Measurements from ENCODE around the gene C6orf118.

C6orf118 gene

GRCh38 chr6:165308926-165309731, at the start of gene C6orf118:
TSS of gene C6orf118 (minus strand) at chr6:165309605. CDS start at chr6:165309586, 19 bp downstream.
- H3K9ac ChIP-seq (ENCODE audit: low read length) = no peak within 1 kb of the TSS

GRCh38 chr6:165345700-165346099, 36.3 kb upstream of the C6orf118 start:
- no peaks in the 10 kb centered on the region for H3K27me3 ChIP-seq (replicated peaks; ENCODE audit: insufficient read depth, low read length)
- no peaks in the 10 kb centered on the region for H3K36me3 ChIP-seq (replicated peaks; ENCODE audit: insufficient read depth, low read length)
- DNase-seq = no peak
- H3K4me1 ChIP-seq (ENCODE audit: low read length) = no peaks in the 10 kb centered on the region
- no peak overlapping the region for H3K27ac ChIP-seq (ENCODE audit: low read length)
- H3K9me3 ChIP-seq (replicated peaks; ENCODE audit: insufficient read depth, low read length) = no peaks in the 10 kb centered on the region
- no peaks in the 10 kb centered on the region for H3K9me2 ChIP-seq (replicated peaks; ENCODE audit: insufficient read depth, low read length)
- no peak overlapping the region for H3K4me3 ChIP-seq (ENCODE audit: low read length)
- no peak overlapping the region for H3K4me2 ChIP-seq (ENCODE audit: low read depth, low read length)
- no peaks in the 10 kb centered on the region for H3K79me2 ChIP-seq (ENCODE audit: low read length)
- no peak for TF ChIP-seq EZH2 (optimal IDR thresholded peaks at IDR 0.05; ENCODE audit: low read depth, low read length)
- H3K9ac ChIP-seq (ENCODE audit: low read length) = no peak overlapping the region
- no peaks in the 10 kb centered on the region for H3F3A ChIP-seq (ENCODE audit: insufficient read depth, low read length)
- H4K20me1 ChIP-seq (ENCODE audit: insufficient read depth, low read length) = no peaks in the 10 kb centered on the region
- H2AFZ ChIP-seq (ENCODE audit: low read length) = no peak overlapping the region

More at GRCh38 chr6:165308926-165309731, at the start of gene C6orf118:
- H3K4me3 ChIP-seq (ENCODE audit: low read length) = no peak within 1 kb of the TSS
- no peaks in the 10 kb centered on the region for H3K9me3 ChIP-seq (replicated peaks; ENCODE audit: insufficient read depth, low read length)
- no peak within 1 kb of the TSS for H3K27ac ChIP-seq (ENCODE audit: low read length)
- no peaks in the 10 kb centered on the region for H3K9me2 ChIP-seq (replicated peaks; ENCODE audit: insufficient read depth, low read length)
- H3K79me2 ChIP-seq (ENCODE audit: low read length) = no peaks in the 10 kb centered on the region
- DNase-seq = no peak
- no peaks in the 10 kb centered on the region for H3K4me1 ChIP-seq (ENCODE audit: low read length)
- H3F3A ChIP-seq (ENCODE audit: insufficient read depth, low read length) = no peaks in the 10 kb centered on the region
- no peaks in the 10 kb centered on the region for H3K36me3 ChIP-seq (replicated peaks; ENCODE audit: insufficient read depth, low read length)
- no peak within 1 kb of the TSS for H2AFZ ChIP-seq (ENCODE audit: low read length)
- no peak within 1 kb of the TSS for H3K4me2 ChIP-seq (ENCODE audit: low read depth, low read length)
- no peaks in the 10 kb centered on the region for H4K20me1 ChIP-seq (ENCODE audit: insufficient read depth, low read length)
- TF ChIP-seq EZH2phosphoT487 (IDR thresholded peaks at IDR 0.05; ENCODE audit: low read length) = no peak
- H3K27me3 ChIP-seq (replicated peaks; ENCODE audit: insufficient read depth, low read length) = no peaks in the 10 kb centered on the region

DNA sequence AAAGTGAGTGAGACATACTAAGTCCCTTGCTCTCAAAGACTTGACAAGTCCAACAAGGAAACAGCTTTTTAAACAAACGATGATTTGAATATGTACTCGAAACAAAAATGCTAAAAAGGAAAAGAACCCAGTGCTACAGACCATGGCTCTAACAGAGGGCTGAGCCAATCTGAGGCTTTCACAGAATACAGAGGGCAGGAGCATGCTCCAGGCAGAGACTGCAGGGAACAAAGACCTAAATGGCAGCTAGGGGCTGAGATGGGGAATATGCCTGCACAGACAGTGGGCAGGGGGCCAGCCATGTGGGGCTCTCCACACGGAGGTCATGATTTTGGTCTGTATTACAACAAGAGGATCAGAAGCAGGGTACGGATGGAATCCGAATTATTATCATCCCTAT, 31.1 kb upstream of the C6orf118 start:
- H3K27ac ChIP-seq (ENCODE audit: low read length) = no peak overlapping the region
- H3K9me3 ChIP-seq (replicated peaks; ENCODE audit: insufficient read depth, low read length) = no peaks in the 10 kb centered on the region
- H3K4me1 ChIP-seq (ENCODE audit: low read length) = no peaks in the 10 kb centered on the region

DNA sequence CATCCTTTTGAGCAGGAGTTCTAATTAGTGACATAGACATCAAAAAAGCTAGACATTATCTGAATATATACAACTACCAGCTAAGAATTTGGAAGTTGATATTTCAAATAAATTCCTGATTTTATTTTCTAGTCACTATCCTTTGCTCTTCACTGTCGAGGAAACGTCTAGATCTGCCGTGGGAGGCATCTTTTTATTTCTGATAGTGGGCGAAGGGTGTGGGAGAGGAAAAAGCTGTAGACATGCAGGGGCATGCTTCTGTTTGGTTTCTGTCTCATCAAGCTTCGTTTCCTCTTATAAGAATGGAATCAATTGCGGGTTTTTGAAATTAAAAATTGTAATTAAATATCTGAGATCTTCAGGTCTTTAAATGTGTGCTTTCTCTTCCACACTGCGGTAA, 16.2 kb upstream of the C6orf118 start:
- H3K9me2 ChIP-seq (replicated peaks; ENCODE audit: insufficient read depth, low read length) = no peaks in the 10 kb centered on the region
- H3K4me3 ChIP-seq (ENCODE audit: low read length) = no peak overlapping the region
- H3K9me3 ChIP-seq (replicated peaks; ENCODE audit: insufficient read depth, low read length) = no peaks in the 10 kb centered on the region
- H3K4me2 ChIP-seq (ENCODE audit: low read depth, low read length) = no peak overlapping the region
- H3K36me3 ChIP-seq (replicated peaks; ENCODE audit: insufficient read depth, low read length) = no peaks in the 10 kb centered on the region
- TF ChIP-seq EZH2 (optimal IDR thresholded peaks at IDR 0.05; ENCODE audit: low read depth, low read length) = no peak
- no peak for TF ChIP-seq CTCF (IDR thresholded peaks at IDR 0.05; ENCODE audit: low read length)
- TF ChIP-seq EZH2phosphoT487 (IDR thresholded peaks at IDR 0.05; ENCODE audit: low read length) = no peak
- no peaks in the 10 kb centered on the region for H3K27me3 ChIP-seq (replicated peaks; ENCODE audit: insufficient read depth, low read length)
- no peak overlapping the region for H2AFZ ChIP-seq (ENCODE audit: low read length)
- no peaks in the 10 kb centered on the region for H3F3A ChIP-seq (ENCODE audit: insufficient read depth, low read length)
- H3K4me1 ChIP-seq (ENCODE audit: low read length) = no peaks in the 10 kb centered on the region
- DNase-seq = no peak
- no peaks in the 10 kb centered on the region for H3K79me2 ChIP-seq (ENCODE audit: low read length)
- H3K9ac ChIP-seq (ENCODE audit: low read length) = no peak overlapping the region
- no peaks in the 10 kb centered on the region for H4K20me1 ChIP-seq (ENCODE audit: insufficient read depth, low read length)
- H3K27ac ChIP-seq (ENCODE audit: low read length) = no peak overlapping the region

More for the DNA sequence above, 31.1 kb upstream of the C6orf118 start:
- no peak overlapping the region for H2AFZ ChIP-seq (ENCODE audit: low read length)
- no peaks in the 10 kb centered on the region for H3K27me3 ChIP-seq (replicated peaks; ENCODE audit: insufficient read depth, low read length)
- no peaks in the 10 kb centered on the region for H3K9me2 ChIP-seq (replicated peaks; ENCODE audit: insufficient read depth, low read length)
- no peaks in the 10 kb centered on the region for H3K79me2 ChIP-seq (ENCODE audit: low read length)
- no peaks in the 10 kb centered on the region for H3F3A ChIP-seq (ENCODE audit: insufficient read depth, low read length)
- DNase-seq = no peak
- no peaks in the 10 kb centered on the region for H3K36me3 ChIP-seq (replicated peaks; ENCODE audit: insufficient read depth, low read length)
- H4K20me1 ChIP-seq (ENCODE audit: insufficient read depth, low read length) = no peaks in the 10 kb centered on the region
- TF ChIP-seq EZH2phosphoT487 (IDR thresholded peaks at IDR 0.05; ENCODE audit: low read length) (no peak), CTCF (IDR thresholded peaks at IDR 0.05; ENCODE audit: low read length) (no peak), EZH2 (optimal IDR thresholded peaks at IDR 0.05; ENCODE audit: low read depth, low read length) (no peak)
- H3K4me3 ChIP-seq (ENCODE audit: low read length) = no peak overlapping the region
- H3K9ac ChIP-seq (ENCODE audit: low read length) = no peak overlapping the region
- H3K4me2 ChIP-seq (ENCODE audit: low read depth, low read length) = no peak overlapping the region
